OCI-LY7 (cell line): ENCODE data around the gene GEMIN5.

Experiments used
- CTCF ChIP-seq: fragments of 200-600 bp; sonication (generic); conservative IDR thresholded peaks from 2 replicates; pipeline ENCODE4 v1.5.1; 2014; ENCODE audit warnings: mild to moderate bottlenecking, antibody characterized with exemption, low read length, moderate library complexity, mixed read lengths
- EZH2phosphoT487 ChIP-seq: fragments of 200-600 bp; sonication (generic); IDR thresholded peaks from 2 replicates; pipeline ENCODE4 v1.6.1; 2018; ENCODE audit warnings: low read depth, borderline replicate concordance, mild to moderate bottlenecking, mixed run types, antibody characterized with exemption, low read length, moderate library complexity, mixed read lengths

GRCh38 chr5:154861946-154862345 is 76.1 kb downstream of the GEMIN5 start:
- TF ChIP-seq CTCF (no peak), EZH2phosphoT487 (no peak)
